Naive thymus-derived CD4-positive, alpha-beta T cell (primary cell): ENCODE results near the gene MAP7D2. TPM values are rescaled to one million over a fixed set of nuclear protein-coding genes. Genes with fewer than 3 reads are reported as not detected.

ENCODE experiments used
- ATAC-seq: fragments of 150-1000 bp; cut with Tn5 transposase; 2 replicates; pipeline ENCODE4 v1.10.0; 2021; ENCODE audit warnings: mild to moderate bottlenecking, moderate library complexity
- CTCF ChIA-PET: fragments of 350-600 bp; sonication (Branson Sonifier 250); formaldehyde crosslinking; loops from one replicate; lab custom pipeline; 2021; ENCODE audit warnings: antibody characterized with exemption; lab: Charles Lee
- POLR2A ChIA-PET: fragments of 350-600 bp; sonication (Branson Sonifier 250); formaldehyde crosslinking; loops from one replicate; lab custom pipeline; 2021; ENCODE audit warnings: antibody characterized with exemption, inconsistent platforms; lab: Charles Lee
- DNase-seq, 9 donors: peaks; one replicate each; pipeline versions ENCODE4 v3.0.0 to v3.0.0-alpha.2; 2020 to 2022; ENCODE audit warnings: mixed read lengths in 1 of 9
- H3K27ac ChIP-seq: one replicate; pipeline ENCODE4 v1.7.0; 2013; ENCODE audit warnings: mild to moderate bottlenecking, low read depth, low read length, moderate library complexity
- H3K27me3 ChIP-seq, 2 donors: one replicate each; pipeline ENCODE4 v1.7.0; 2013; ENCODE audit warnings: low read length in 2 of 2, mild to moderate bottlenecking in 2 of 2, moderate library complexity in 2 of 2; ENCODE audit not compliant: control insufficient read depth in 2 of 2, insufficient read depth in 2 of 2
- H3K36me3 ChIP-seq, 3 experiments: 1 replicate in 2 of 3; 2 replicates in 1 of 3; pipeline ENCODE4 v1.7.0; 2013; ENCODE audit warnings: low read length in 3 of 3, mild to moderate bottlenecking in 3 of 3, moderate library complexity in 1 of 3; ENCODE audit not compliant: insufficient read depth in 3 of 3, control insufficient read depth in 2 of 3
- H3K4me1 ChIP-seq, 2 donors: one replicate each; pipeline ENCODE4 v1.7.0; 2013; ENCODE audit warnings: low read length in 2 of 2, mild to moderate bottlenecking in 2 of 2, moderate library complexity in 1 of 2; ENCODE audit not compliant: control insufficient read depth in 2 of 2, insufficient read depth in 2 of 2
- H3K4me3 ChIP-seq: 2 replicates; pipeline ENCODE4 v1.7.0; 2013; ENCODE audit warnings: mild to moderate bottlenecking, low read length
- H3K9me3 ChIP-seq, 3 experiments: 1 replicate in 2 of 3; 2 replicates in 1 of 3; pipeline ENCODE4 v1.7.0; 2013; ENCODE audit warnings: low read length in 3 of 3; ENCODE audit not compliant: control insufficient read depth in 2 of 3
- H3K27ac Mint-ChIP-seq, 9 donors: one replicate each; pipeline ENCODE4 v1.8.0; 2020 to 2022; ENCODE audit warnings: mixed read lengths in 9 of 9, mild to moderate bottlenecking in 8 of 9, moderate library complexity in 5 of 9, inconsistent platforms in 2 of 9
- H3K27me3 Mint-ChIP-seq, 5 donors: one replicate each; pipeline ENCODE4 v1.8.0; 2021 to 2022; ENCODE audit warnings: mixed read lengths in 5 of 5, mild to moderate bottlenecking in 1 of 5
- H3K36me3 Mint-ChIP-seq, 5 donors: one replicate each; pipeline ENCODE4 v1.8.0; 2020 to 2022; ENCODE audit warnings: mixed read lengths in 5 of 5, mild to moderate bottlenecking in 3 of 5, inconsistent platforms in 1 of 5
- H3K4me1 Mint-ChIP-seq, 7 donors: one replicate each; pipeline ENCODE4 v1.8.0; 2020 to 2022; ENCODE audit warnings: mixed read lengths in 7 of 7, mild to moderate bottlenecking in 3 of 7, inconsistent platforms in 1 of 7
- H3K4me3 Mint-ChIP-seq, 10 donors: one replicate each; pipeline ENCODE4 v1.8.0; 2020 to 2022; ENCODE audit warnings: mild to moderate bottlenecking in 10 of 10, mixed read lengths in 10 of 10, moderate library complexity in 6 of 10, inconsistent platforms in 2 of 10
- H3K9me3 Mint-ChIP-seq, 11 donors: one replicate each; pipeline ENCODE4 v1.8.0; 2020 to 2022; ENCODE audit warnings: mixed read lengths in 11 of 11, mild to moderate bottlenecking in 4 of 11, inconsistent platforms in 1 of 11, moderate library complexity in 1 of 11
- intact Hi-C, 2 donors: fragments of 100-400 bp; cut with micrococcal nuclease; formaldehyde crosslinking; loops; one replicate each; pipeline ENCODE4 v1.15.1; 2023
- polyA plus RNA-seq, 2 donors: library from polyadenylated mRNA; unstranded; fragments of 300-500 nt; fragmentation: Illumina TruSeq; gene quantifications; one replicate each; pipeline ENCODE4 v1.2.3, GENCODE V29; 2021
- total RNA-seq, 6 experiments: library from RNA in 5 of 6; stranded (reverse) in 5 of 6; gene quantifications; 1 replicate in 5 of 6; 2 replicates in 1 of 6; pipeline ENCODE4 v1.2.3 and lab custom pipeline; 2021 to 2026

The MAP7D2 gene
- total and polyA plus RNA-seq, 7 experiments from 2014 or later: 0.13 to 0.22 (median 0.15) TPM; not detected in 2

- Histone ChIP-seq H3K36me3 (no peaks in the 10 kb centered on the region), H3K9me3 (no peaks in the 10 kb centered on the region), H3K27me3 (no peaks in the 10 kb centered on the region), H3K4me1 (peaks cover 0 to 13% of the 10 kb centered on the region in 2 donors), H3K27ac (no peak overlapping the region), H3K4me3 (no peak overlapping the region)
- peaks cover 0 to 31% (median 0%) of the 10 kb centered on the region in 5 donors for H3K36me3 Mint-ChIP-seq
- peaks cover 0 to 2% (median 0%) of the 10 kb centered on the region in 11 donors for H3K9me3 Mint-ChIP-seq
- H3K27ac Mint-ChIP-seq: no peak overlapping the region
- POLR2A ChIA-PET: no interaction called here
- no peaks in the 10 kb centered on the region for H3K27me3 Mint-ChIP-seq
- H3K4me1 Mint-ChIP-seq: peaks cover 0 to 21% (median 10%) of the 10 kb centered on the region in 7 donors
- no peak overlapping the region for H3K4me3 Mint-ChIP-seq
- ATAC-seq (no peak), DNase-seq (no peak)
- intact Hi-C loops: no loop called here
- CTCF ChIA-PET: no interaction called here
These were observed 90.4 kb downstream of the MAP7D2 start for GRCh38 chrX:20026278-20026677.

GRCh38 chrX:20019672-20020365 lies 96.9 kb downstream of the MAP7D2 start:
- H3K27ac ChIP-seq: no peak overlapping the region
- ChIA-PET POLR2A (no interaction called here), CTCF (no interaction called here)
- no peak for DNase-seq
- intact Hi-C loops: no loop called here
- peaks cover 4 to 27% (median 7%) of the 10 kb centered on the region in 11 donors for H3K9me3 Mint-ChIP-seq
- no peaks in the 10 kb centered on the region for H3K4me1 ChIP-seq
- no peak overlapping the region for H3K4me3 Mint-ChIP-seq
- peaks cover 0 to 46% (median 11%) of the 10 kb centered on the region in 5 donors for H3K36me3 Mint-ChIP-seq
- H3K27me3 Mint-ChIP-seq: peaks cover 0 to 6% (median 0%) of the 10 kb centered on the region in 5 donors
- no peak overlapping the region for H3K4me3 ChIP-seq
- H3K27ac Mint-ChIP-seq: no peak overlapping the region
- H3K4me1 Mint-ChIP-seq: peaks cover 0 to 4% (median 0%) of the 10 kb centered on the region in 7 donors
- H3K27me3 ChIP-seq: no peaks in the 10 kb centered on the region
- no peaks in the 10 kb centered on the region for H3K36me3 ChIP-seq
- no peaks in the 10 kb centered on the region for H3K9me3 ChIP-seq
- no peak for ATAC-seq

- H3K27me3 ChIP-seq: no peaks in the 10 kb centered on the region
- ATAC-seq (no peak), DNase-seq (no peak)
- H3K4me3 Mint-ChIP-seq: no peak overlapping the region
- H3K4me1 Mint-ChIP-seq: peaks cover 0 to 4% (median 0%) of the 10 kb centered on the region in 7 donors
- no peak overlapping the region for H3K27ac ChIP-seq
- no peaks in the 10 kb centered on the region for H3K4me1 ChIP-seq
- H3K27ac Mint-ChIP-seq: no peak overlapping the region
- ChIA-PET POLR2A (interaction anchor here (0.8 kb wide), 1 partner anchor 88 kb away, joined by 3 read pairs; no protein-coding TSS in a partner anchor), CTCF (no interaction called here)
- no peak overlapping the region for H3K4me3 ChIP-seq
- H3K36me3 Mint-ChIP-seq: peaks cover 2 to 36% (median 11%) of the 10 kb centered on the region in 5 donors
- H3K9me3 Mint-ChIP-seq: peaks cover 4 to 28% (median 9%) of the 10 kb centered on the region in 11 donors
- intact Hi-C loops: no loop called here
- no peaks in the 10 kb centered on the region for H3K9me3 ChIP-seq
- peaks cover 0 to 6% (median 0%) of the 10 kb centered on the region in 5 donors for H3K27me3 Mint-ChIP-seq
- no peaks in the 10 kb centered on the region for H3K36me3 ChIP-seq
These were observed 100.1 kb downstream of the MAP7D2 start for GRCh38 chrX:20016616-20016945.

- Mint-ChIP-seq H3K36me3 (peaks cover 2 to 35% (median 11%) of the 10 kb centered on the region in 5 donors), H3K4me1 (peaks cover 0 to 4% (median 0%) of the 10 kb centered on the region in 7 donors), H3K4me3 (no peak overlapping the region), H3K9me3 (peaks cover 4 to 28% (median 9%) of the 10 kb centered on the region in 11 donors), H3K27me3 (peaks cover 0 to 6% (median 0%) of the 10 kb centered on the region in 5 donors), H3K27ac (no peak overlapping the region)
- Histone ChIP-seq H3K27ac (no peak overlapping the region), H3K4me1 (no peaks in the 10 kb centered on the region), H3K36me3 (no peaks in the 10 kb centered on the region), H3K9me3 (no peaks in the 10 kb centered on the region), H3K27me3 (no peaks in the 10 kb centered on the region), H3K4me3 (no peak overlapping the region)
- DNase-seq (no peak), ATAC-seq (no peak)
- intact Hi-C loops: no loop called here
- CTCF ChIA-PET: no interaction called here
- POLR2A ChIA-PET: interaction anchor here (0.8 kb wide), 1 partner anchor 88 kb away, joined by 3 read pairs; no protein-coding TSS in a partner anchor
These were observed 100.6 kb downstream of the MAP7D2 start for GRCh38 chrX:20015945-20016615.

GRCh38 chrX:20015422-20015821 lies 101.3 kb downstream of the MAP7D2 start:
- Mint-ChIP-seq H3K27me3 (peaks cover 0 to 6% (median 0%) of the 10 kb centered on the region in 5 donors), H3K36me3 (peaks cover 2 to 35% (median 11%) of the 10 kb centered on the region in 5 donors), H3K4me3 (no peak overlapping the region), H3K27ac (no peak overlapping the region), H3K4me1 (peaks cover 0 to 4% (median 0%) of the 10 kb centered on the region in 7 donors), H3K9me3 (peaks cover 4 to 28% (median 9%) of the 10 kb centered on the region in 11 donors)
- Histone ChIP-seq H3K4me1 (no peaks in the 10 kb centered on the region), H3K27me3 (no peaks in the 10 kb centered on the region), H3K9me3 (no peaks in the 10 kb centered on the region), H3K27ac (no peak overlapping the region), H3K4me3 (no peak overlapping the region), H3K36me3 (no peaks in the 10 kb centered on the region)
- intact Hi-C loops: no loop called here
- no peak for DNase-seq
- CTCF ChIA-PET: no interaction called here
- ATAC-seq: no peak
- POLR2A ChIA-PET: no interaction called here

- ChIA-PET CTCF (no interaction called here), POLR2A (no interaction called here)
- Mint-ChIP-seq H3K27ac (no peak overlapping the region), H3K4me1 (no peaks in the 10 kb centered on the region), H3K9me3 (peaks cover 3 to 18% (median 7%) of the 10 kb centered on the region in 11 donors), H3K36me3 (peaks cover 2 to 40% (median 11%) of the 10 kb centered on the region in 5 donors), H3K27me3 (peaks cover 0 to 7% (median 0%) of the 10 kb centered on the region in 5 donors), H3K4me3 (no peak overlapping the region)
- Histone ChIP-seq H3K9me3 (no peaks in the 10 kb centered on the region), H3K27me3 (no peaks in the 10 kb centered on the region), H3K36me3 (no peaks in the 10 kb centered on the region), H3K4me1 (no peaks in the 10 kb centered on the region), H3K4me3 (no peak overlapping the region), H3K27ac (no peak overlapping the region)
- ATAC-seq (no peak), DNase-seq (no peak)
- intact Hi-C loops: no loop called here
These were observed 105.1 kb downstream of the MAP7D2 start for GRCh38 chrX:20011608-20012007.
